ENCODE results near the gene GET3. TPM values are rescaled to one million over a fixed set of nuclear protein-coding genes. Genes with fewer than 3 reads are reported as not detected.

GET3 gene
- total and polyA plus RNA-seq, 3 experiments from 2014 or later, result 72.5 to 101 (median 96.9) TPM

GRCh38 chr19:12792051-12792852 lies 55.0 kb downstream of the GET3 start:
- H3K27ac ChIP-seq (ENCODE audit: low read depth, low read length), result peak overlapping the region; percentile 99
- peaks cover 4% of the 10 kb centered on the region for H3K36me3 ChIP-seq (ENCODE audit: insufficient read depth, low read length)
- Mint-ChIP-seq H3K4me3 (peak overlapping the region; percentile 90 to 100 (median 96)), H3K36me3 (peaks cover 0 to 25% (median 3%) of the 10 kb centered on the region in 3 donors), H3K27me3 (peaks cover 0 to 31% of the 10 kb centered on the region in 2 donors), H3K4me1 (peaks cover 36 to 51% (median 41%) of the 10 kb centered on the region in 3 donors), H3K9me3 (peaks cover 0 to 4% (median 2%) of the 10 kb centered on the region in 5 donors), H3K27ac (peak overlapping the region; percentile 91 to 100 (median 99))
- H3K9me3 ChIP-seq (ENCODE audit: low read length), result no peaks in the 10 kb centered on the region
- CTCF ChIA-PET, result interaction anchor here (0.8 to 13.7 kb wide), 7 partner anchors 14 to 185 kb away, joined by 3 to 483 read pairs (median 3); partner anchors contain the start of genes HOOK2 and RNASEH2A
- peak overlapping the region; percentile 96 for H3K4me3 ChIP-seq (ENCODE audit: low read length)
- no peaks in the 10 kb centered on the region for H3K27me3 ChIP-seq (ENCODE audit: insufficient read depth, low read length, poor library complexity, severe bottlenecking)
- peak; percentile 63 to 85 (median 69) for DNase-seq
- peaks cover 44% of the 10 kb centered on the region for H3K4me1 ChIP-seq (ENCODE audit: insufficient read depth, low read length)
- POLR2A ChIA-PET, result interaction anchor here (0.5 to 7.5 kb wide), 24 partner anchors 9 to 1827 kb away, joined by 3 to 167 read pairs (median 5); partner anchors contain the start of genes CALR, GCDH, GET3 and HOOK2

GRCh38 chr19:12792853-12793289 lies 55.6 kb downstream of the GET3 start:
- H3K27me3 Mint-ChIP-seq, result peaks cover 0 to 31% of the 10 kb centered on the region in 2 donors
- H3K4me1 ChIP-seq (ENCODE audit: insufficient read depth, low read length), result peaks cover 44% of the 10 kb centered on the region

GRCh38 chr19:12793290-12794195 lies 56.2 kb downstream of the GET3 start:
- Mint-ChIP-seq H3K4me1 (peaks cover 36 to 44% (median 41%) of the 10 kb centered on the region in 3 donors), H3K27me3 (peaks cover 0 to 31% of the 10 kb centered on the region in 2 donors), H3K36me3 (peaks cover 0 to 25% (median 4%) of the 10 kb centered on the region in 3 donors), H3K9me3 (peaks cover 0 to 4% (median 2%) of the 10 kb centered on the region in 5 donors), H3K27ac (peak overlapping the region; percentile 91 to 100 (median 99)), H3K4me3 (peak overlapping the region; percentile 90 to 100 (median 96))
- H3K27ac ChIP-seq (ENCODE audit: low read depth, low read length), result peak overlapping the region; percentile 99
- POLR2A ChIA-PET, result interaction anchor here (0.7 to 7.5 kb wide), 14 partner anchors 7 to 631 kb away, joined by 3 to 167 read pairs (median 4); partner anchors contain the start of genes CALR, GET3, PRDX2 and RNASEH2A
- H3K9me3 ChIP-seq (ENCODE audit: low read length), result no peaks in the 10 kb centered on the region
- DNase-seq, result peak; percentile 91 to 98 (median 95)
- peak overlapping the region; percentile 96 for H3K4me3 ChIP-seq (ENCODE audit: low read length)
- CTCF ChIA-PET, result interaction anchor here (1.3 to 13.7 kb wide), 4 partner anchors 13 to 54 kb away, joined by 3 to 483 read pairs (median 166); partner anchors contain the start of genes HOOK2 and RNASEH2A
- peaks cover 4% of the 10 kb centered on the region for H3K36me3 ChIP-seq (ENCODE audit: insufficient read depth, low read length)
- H3K4me1 ChIP-seq (ENCODE audit: insufficient read depth, low read length), result peaks cover 42% of the 10 kb centered on the region
- no peaks in the 10 kb centered on the region for H3K27me3 ChIP-seq (ENCODE audit: insufficient read depth, low read length, poor library complexity, severe bottlenecking)

More at GRCh38 chr19:12792853-12793289, 55.6 kb downstream of the GET3 start:
- ChIA-PET CTCF (interaction anchor here (1.0 to 13.7 kb wide), 5 partner anchors 14 to 90 kb away, joined by 3 to 483 read pairs (median 5); partner anchors contain the start of genes HOOK2 and RNASEH2A), POLR2A (interaction anchor here (0.6 to 7.5 kb wide), 20 partner anchors 8 to 729 kb away, joined by 3 to 167 read pairs (median 4); partner anchors contain the start of genes CALR, GCDH, GET3 and HOOK2)
- peak in 2 of 5 donors; percentile 58 for DNase-seq
- Histone ChIP-seq H3K9me3 (ENCODE audit: low read length) (no peaks in the 10 kb centered on the region), H3K27ac (ENCODE audit: low read depth, low read length) (peak overlapping the region; percentile 99), H3K27me3 (ENCODE audit: insufficient read depth, low read length, poor library complexity, severe bottlenecking) (no peaks in the 10 kb centered on the region), H3K4me3 (ENCODE audit: low read length) (peak overlapping the region; percentile 96), H3K36me3 (ENCODE audit: insufficient read depth, low read length) (peaks cover 4% of the 10 kb centered on the region)
- peak overlapping the region; percentile 90 to 100 (median 96) for H3K4me3 Mint-ChIP-seq
- H3K27ac Mint-ChIP-seq, result peak overlapping the region; percentile 91 to 100 (median 99)
- H3K4me1 Mint-ChIP-seq, result peaks cover 36 to 51% (median 41%) of the 10 kb centered on the region in 3 donors
- H3K36me3 Mint-ChIP-seq, result peaks cover 0 to 25% (median 3%) of the 10 kb centered on the region in 3 donors
- peaks cover 0 to 4% (median 2%) of the 10 kb centered on the region in 5 donors for H3K9me3 Mint-ChIP-seq

GRCh38 chr19:12794196-12794941 lies 57.1 kb downstream of the GET3 start:
- H3K27ac ChIP-seq (ENCODE audit: low read depth, low read length), result peak overlapping the region; percentile 99
- peaks cover 0 to 4% (median 2%) of the 10 kb centered on the region in 5 donors for H3K9me3 Mint-ChIP-seq
- H3K27me3 ChIP-seq (ENCODE audit: insufficient read depth, low read length, poor library complexity, severe bottlenecking), result no peaks in the 10 kb centered on the region
- H3K27ac Mint-ChIP-seq, result peak overlapping the region; percentile 91 to 99 (median 96)
- ChIA-PET POLR2A (interaction anchor here (0.6 to 7.5 kb wide), 6 partner anchors 12 to 1831 kb away, joined by 3 to 167 read pairs (median 3); no protein-coding TSS in a partner anchor), CTCF (interaction anchor here (2.3 to 13.7 kb wide), 3 partner anchors 18 to 118 kb away, joined by 6 to 483 read pairs (median 326); partner anchors contain the start of gene HOOK2)
- H3K36me3 ChIP-seq (ENCODE audit: insufficient read depth, low read length), result peaks cover 4% of the 10 kb centered on the region
- DNase-seq, result peak in 1 of 5 donors; percentile 54
- H3K4me1 ChIP-seq (ENCODE audit: insufficient read depth, low read length), result peaks cover 34% of the 10 kb centered on the region
- peak overlapping the region; percentile 55 for H3K4me3 ChIP-seq (ENCODE audit: low read length)
- H3K36me3 Mint-ChIP-seq, result peaks cover 0 to 26% (median 6%) of the 10 kb centered on the region in 3 donors
- H3K27me3 Mint-ChIP-seq, result peaks cover 0 to 31% of the 10 kb centered on the region in 2 donors
- H3K9me3 ChIP-seq (ENCODE audit: low read length), result no peaks in the 10 kb centered on the region
- H3K4me3 Mint-ChIP-seq, result peak overlapping the region; percentile 78 to 100 (median 82)
- peaks cover 30 to 36% (median 34%) of the 10 kb centered on the region in 3 donors for H3K4me1 Mint-ChIP-seq

- Mint-ChIP-seq H3K27me3 (peaks cover 0 to 31% of the 10 kb centered on the region in 2 donors), H3K36me3 (peaks cover 0 to 31% (median 6%) of the 10 kb centered on the region in 3 donors), H3K9me3 (peaks cover 0 to 4% (median 2%) of the 10 kb centered on the region in 5 donors), H3K27ac (peak overlapping the region; percentile 91 to 99 (median 96)), H3K4me3 (peak overlapping the region in 6 of 7 donors; percentile 78 to 100 (median 84)), H3K4me1 (peaks cover 30 to 39% (median 37%) of the 10 kb centered on the region in 3 donors)
- CTCF ChIA-PET, result interaction anchor here (1.5 to 13.7 kb wide), 5 partner anchors 18 to 119 kb away, joined by 3 to 483 read pairs (median 23); partner anchors contain the start of gene HOOK2
- no peak for DNase-seq
- peaks cover 7% of the 10 kb centered on the region for H3K36me3 ChIP-seq (ENCODE audit: insufficient read depth, low read length)
- peak overlapping the region; percentile 99 for H3K27ac ChIP-seq (ENCODE audit: low read depth, low read length)
- peaks cover 33% of the 10 kb centered on the region for H3K4me1 ChIP-seq (ENCODE audit: insufficient read depth, low read length)
- H3K27me3 ChIP-seq (ENCODE audit: insufficient read depth, low read length, poor library complexity, severe bottlenecking), result no peaks in the 10 kb centered on the region
- H3K9me3 ChIP-seq (ENCODE audit: low read length), result no peaks in the 10 kb centered on the region
- no peak overlapping the region for H3K4me3 ChIP-seq (ENCODE audit: low read length)
- POLR2A ChIA-PET, result interaction anchor here (0.6 to 7.5 kb wide), 6 partner anchors 13 to 1832 kb away, joined by 3 to 167 read pairs (median 8); no protein-coding TSS in a partner anchor
These were observed 57.7 kb downstream of the GET3 start for GRCh38 chr19:12794971-12795381.
